SU-DHL-6 (cell line): ENCODE results near the gene COL5A1.

Source experiments
- EZH2phosphoT487 ChIP-seq: fragments of 200-600 bp; sonication (generic), shearing (Covaris generic); conservative IDR thresholded peaks from 2 replicates; pipeline ENCODE4 v1.6.1; 2018; ENCODE audit warnings: mild to moderate bottlenecking, antibody characterized with exemption, low read length, moderate library complexity, mixed read lengths
- TF ChIP-seq, protein P1 (sequence below): fragments of 200-600 bp; sonication (generic); IDR thresholded peaks from one replicate; pipeline ENCODE4 v1.5.1; 2017; ENCODE audit warnings: antibody characterized with exemption, mild to moderate bottlenecking, low read length, moderate library complexity; ENCODE audit not compliant: insufficient read depth, poor library complexity, severe bottlenecking

DNA sequence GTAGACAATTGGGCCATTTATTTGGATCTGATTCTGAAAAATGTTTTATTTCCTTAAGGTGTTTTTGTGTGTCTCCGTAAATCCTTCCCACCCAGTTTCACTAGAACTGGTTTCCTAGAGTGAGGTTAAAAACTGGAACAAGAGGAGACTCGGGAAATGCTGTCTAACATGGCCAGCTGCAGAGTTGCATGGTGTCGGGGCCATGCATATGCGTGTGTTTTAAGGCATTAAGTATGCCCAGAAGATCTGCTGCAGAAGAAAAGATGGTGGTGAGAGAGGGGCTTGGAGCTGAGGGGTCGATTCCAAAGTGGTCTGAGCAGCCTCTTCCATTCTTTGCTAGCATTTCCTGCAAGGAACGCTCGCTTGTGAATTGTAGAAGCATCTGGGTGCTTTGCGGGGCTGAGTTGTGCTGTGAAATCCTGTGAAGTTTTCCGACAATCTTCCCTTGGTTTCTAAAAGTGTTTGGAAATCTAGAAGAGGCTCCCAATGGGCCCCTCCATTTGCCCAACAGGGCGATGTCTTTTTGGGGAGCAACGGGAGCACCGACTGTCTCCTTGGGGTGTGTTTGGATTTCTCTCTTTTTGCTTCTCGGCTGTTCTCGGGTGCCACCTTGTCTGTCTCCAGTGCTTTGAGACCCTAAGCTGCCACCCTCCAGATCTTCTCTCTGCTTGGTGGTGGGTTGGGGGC is 113.8 kb downstream of the COL5A1 start:
- TF ChIP-seq, protein P1, sequence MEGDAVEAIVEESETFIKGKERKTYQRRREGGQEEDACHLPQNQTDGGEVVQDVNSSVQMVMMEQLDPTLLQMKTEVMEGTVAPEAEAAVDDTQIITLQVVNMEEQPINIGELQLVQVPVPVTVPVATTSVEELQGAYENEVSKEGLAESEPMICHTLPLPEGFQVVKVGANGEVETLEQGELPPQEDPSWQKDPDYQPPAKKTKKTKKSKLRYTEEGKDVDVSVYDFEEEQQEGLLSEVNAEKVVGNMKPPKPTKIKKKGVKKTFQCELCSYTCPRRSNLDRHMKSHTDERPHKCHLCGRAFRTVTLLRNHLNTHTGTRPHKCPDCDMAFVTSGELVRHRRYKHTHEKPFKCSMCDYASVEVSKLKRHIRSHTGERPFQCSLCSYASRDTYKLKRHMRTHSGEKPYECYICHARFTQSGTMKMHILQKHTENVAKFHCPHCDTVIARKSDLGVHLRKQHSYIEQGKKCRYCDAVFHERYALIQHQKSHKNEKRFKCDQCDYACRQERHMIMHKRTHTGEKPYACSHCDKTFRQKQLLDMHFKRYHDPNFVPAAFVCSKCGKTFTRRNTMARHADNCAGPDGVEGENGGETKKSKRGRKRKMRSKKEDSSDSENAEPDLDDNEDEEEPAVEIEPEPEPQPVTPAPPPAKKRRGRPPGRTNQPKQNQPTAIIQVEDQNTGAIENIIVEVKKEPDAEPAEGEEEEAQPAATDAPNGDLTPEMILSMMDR, result no peak
- no peak for TF ChIP-seq EZH2phosphoT487
